GM23338 (cell line): Measurements from ENCODE around the gene PALLD. TPM values are rescaled to one million over a fixed set of nuclear protein-coding genes. Genes with fewer than 3 reads are reported as not detected.
"Not testable (repeated sequence)": the region's sequence is repeated elsewhere in the genome, so short reads cannot be mapped to it uniquely, and the experiment has no call there.

Experiments used
- ATAC-seq: fragments of 200-7000 bp; cut with Tn5 transposase; 3 replicates; pipeline ENCODE4 v1.9.1; 2020
- DNase-seq: peaks from one replicate; pipeline ENCODE4 v3.0.0-alpha.2; 2015; ENCODE audit warnings: low spot score
- H2AFZ ChIP-seq: fragments of 200-600 bp; sonication (generic); 2 replicates; pipeline ENCODE4 v1.8.0; 2016; ENCODE audit warnings: antibody characterized with exemption, mild to moderate bottlenecking, moderate library complexity
- H3F3A ChIP-seq: fragments of 200-600 bp; sonication (generic); replicated peaks from 2 replicates; pipeline ENCODE4 v1.8.0; 2017; ENCODE audit warnings: antibody characterized with exemption, mixed run types, low read depth
- H3K27ac ChIP-seq: fragments of 200-600 bp; sonication (generic); 2 replicates; pipeline ENCODE4 v1.6.1; 2016; ENCODE audit warnings: low read depth
- H3K27me3 ChIP-seq: fragments of 200-600 bp; sonication (generic); 2 replicates; pipeline ENCODE4 v1.8.0; 2016; ENCODE audit warnings: mild to moderate bottlenecking, mixed run types, moderate library complexity; ENCODE audit not compliant: insufficient read depth
- H3K36me3 ChIP-seq: fragments of 200-600 bp; sonication (generic); 2 replicates; pipeline ENCODE4 v1.8.0; 2016; ENCODE audit warnings: mild to moderate bottlenecking; ENCODE audit not compliant: insufficient read depth
- H3K4me1 ChIP-seq: fragments of 200-600 bp; sonication (generic); 2 replicates; pipeline ENCODE4 v1.8.0; 2016; ENCODE audit warnings: mild to moderate bottlenecking, moderate library complexity; ENCODE audit not compliant: insufficient read depth
- H3K4me2 ChIP-seq: fragments of 200-600 bp; sonication (generic); 2 replicates; pipeline ENCODE4 v1.7.1; 2017; ENCODE audit warnings: mixed run types
- H3K4me3 ChIP-seq: fragments of 200-600 bp; sonication (generic); 2 replicates; pipeline ENCODE4 v1.6.1; 2016; ENCODE audit warnings: mixed run types
- H3K79me2 ChIP-seq: fragments of 200-600 bp; sonication (generic); replicated peaks from 2 replicates; pipeline ENCODE4 v1.8.0; 2017; ENCODE audit warnings: mild to moderate bottlenecking; ENCODE audit not compliant: insufficient read depth
- H3K9me2 ChIP-seq: fragments of 200-600 bp; sonication (generic); 2 replicates; pipeline ENCODE4 v1.8.0; 2017; ENCODE audit not compliant: insufficient read depth
- H4K20me1 ChIP-seq: fragments of 200-600 bp; sonication (generic); replicated peaks from 2 replicates; pipeline ENCODE4 v1.8.0; 2017; ENCODE audit warnings: mild to moderate bottlenecking; ENCODE audit not compliant: insufficient read depth
- H3K27ac Mint-ChIP-seq: 2 replicates; pipeline ENCODE4 v1.8.0; 2020; ENCODE audit warnings: inconsistent platforms, mild to moderate bottlenecking, moderate library complexity, mixed read lengths
- H3K27me3 Mint-ChIP-seq: 3 replicates; pipeline ENCODE4 v1.8.0; 2022; ENCODE audit warnings: low read depth, mild to moderate bottlenecking, moderate library complexity, mixed read lengths, inconsistent platforms; ENCODE audit not compliant: insufficient read depth, poor library complexity
- H3K36me3 Mint-ChIP-seq: 3 replicates; pipeline ENCODE4 v1.8.0; 2021; ENCODE audit warnings: low read depth, mild to moderate bottlenecking, inconsistent platforms, moderate library complexity, mixed read lengths
- H3K4me1 Mint-ChIP-seq: 3 replicates; pipeline ENCODE4 v1.8.0; 2020; ENCODE audit warnings: mild to moderate bottlenecking, inconsistent platforms, mixed read lengths
- H3K4me3 Mint-ChIP-seq: 3 replicates; pipeline ENCODE4 v1.8.0; 2021; ENCODE audit warnings: moderate library complexity, mild to moderate bottlenecking, inconsistent platforms, mixed read lengths
- H3K9me3 Mint-ChIP-seq: 3 replicates; pipeline ENCODE4 v1.8.0; 2020; ENCODE audit warnings: moderate library complexity, mild to moderate bottlenecking, inconsistent platforms, mixed read lengths
- CREB1 ChIP-seq: fragments of 250-450 bp; sonication (Bioruptor Pico); IDR thresholded peaks from 2 replicates; pipeline ENCODE4 v1.5.0; 2020; ENCODE audit warnings: low read depth, mild to moderate bottlenecking, moderate library complexity
- ETS1 ChIP-seq: IDR thresholded peaks from 2 replicates; pipeline ENCODE4 v1.6.1; 2016; ENCODE audit warnings: antibody characterized with exemption
- EZH2 ChIP-seq: fragments of 200-600 bp; sonication (generic); IDR thresholded peaks from one replicate; pipeline ENCODE4 v1.8.0; 2017; ENCODE audit warnings: antibody characterized with exemption, mild to moderate bottlenecking, low read depth; ENCODE audit not compliant: unreplicated experiment
- EZH2phosphoT487 ChIP-seq: fragments of 200-600 bp; sonication (generic); IDR thresholded peaks from one replicate; pipeline ENCODE4 v1.8.1; 2018; ENCODE audit warnings: antibody characterized with exemption; ENCODE audit not compliant: unreplicated experiment
- NANOG ChIP-seq: IDR thresholded peaks from 2 replicates; pipeline ENCODE4 v1.6.1; 2016; ENCODE audit warnings: antibody characterized with exemption, borderline replicate concordance
- STAT1 ChIP-seq: IDR thresholded peaks from one replicate; pipeline ENCODE4 v1.6.1; 2016; ENCODE audit warnings: antibody characterized with exemption; ENCODE audit not compliant: unreplicated experiment
- ZNF331 ChIP-seq: fragments of 250-450 bp; sonication (Bioruptor Pico); IDR thresholded peaks from 2 replicates; pipeline ENCODE4 v1.5.0; 2020; ENCODE audit warnings: low read depth, mild to moderate bottlenecking, moderate library complexity
- ZNF462 ChIP-seq: fragments of 250-450 bp; sonication (Bioruptor Pico); IDR thresholded peaks from 2 replicates; pipeline ENCODE4 v1.5.0; 2020; ENCODE audit warnings: mild to moderate bottlenecking, moderate library complexity
- long read RNA-seq: library from polyadenylated mRNA; unstranded; transcript quantifications from one replicate; pipeline ENCODE4 v2.0.0, GENCODE V29; 2020; ENCODE audit not compliant: unreplicated experiment
- polyA plus RNA-seq: library from polyadenylated mRNA; unstranded; fragments of >200 nt; fragmentation: Nextera tagmentation; extraction: Ambion mirVana; gene quantifications from 2 replicates; pipeline ENCODE4 v1.2.1, GENCODE V29; 2016
- total RNA-seq: library from RNA; depleted of rRNA; stranded (reverse); fragments of >200 nt; shearing (Covaris generic); gene quantifications from 2 replicates; pipeline ENCODE4 v1.2.3, GENCODE V29; 2014; rRNA removed

PALLD gene
- total RNA-seq (23.5 and 30.2 TPM in 2 replicates), polyA plus RNA-seq (11.6 and 13.1 TPM in 2 replicates)
- long read RNA-seq, full-length matches to known transcripts: 5 of 18 reads
- long read RNA-seq, partial matches to known transcripts: 13 of 18 reads
- long read RNA-seq, other reads (novel, unspliced or antisense): 0 of 18 reads

- Histone ChIP-seq H3K79me2 (no peaks in the 10 kb centered on the region), H3K4me3 (no peak within 1 kb of the TSS), H3K4me1 (peaks cover 14% of the 10 kb centered on the region), H3K27me3 (no peaks in the 10 kb centered on the region), H4K20me1 (no peaks in the 10 kb centered on the region), H3K9me2 (no peaks in the 10 kb centered on the region), H3K27ac (no peak within 1 kb of the TSS), H3F3A (no peaks in the 10 kb centered on the region), H2AFZ (peak within 1 kb of the TSS; percentile 44; the same call in 1 of the 2 replicates), H3K4me2 (no peak within 1 kb of the TSS), H3K36me3 (no peaks in the 10 kb centered on the region)
- Mint-ChIP-seq H3K27ac (0 out of 2 replicates have a peak within 1 kb of the TSS, but pooled peaks have one; percentile 36), H3K27me3 (no peaks in the 10 kb centered on the region), H3K36me3 (no peaks in the 10 kb centered on the region), H3K4me3 (no peak within 1 kb of the TSS), H3K4me1 (peaks cover 30% of the 10 kb centered on the region), H3K9me3 (no peaks in the 10 kb centered on the region)
- no peak for TF ChIP-seq STAT1
- peak; percentile 48 for ATAC-seq
- no peak for DNase-seq
Measured at GRCh38 chr4:168496834-168497233, at the start of gene PALLD. TSS of gene PALLD (plus strand) at chr4:168497052.

DNA sequence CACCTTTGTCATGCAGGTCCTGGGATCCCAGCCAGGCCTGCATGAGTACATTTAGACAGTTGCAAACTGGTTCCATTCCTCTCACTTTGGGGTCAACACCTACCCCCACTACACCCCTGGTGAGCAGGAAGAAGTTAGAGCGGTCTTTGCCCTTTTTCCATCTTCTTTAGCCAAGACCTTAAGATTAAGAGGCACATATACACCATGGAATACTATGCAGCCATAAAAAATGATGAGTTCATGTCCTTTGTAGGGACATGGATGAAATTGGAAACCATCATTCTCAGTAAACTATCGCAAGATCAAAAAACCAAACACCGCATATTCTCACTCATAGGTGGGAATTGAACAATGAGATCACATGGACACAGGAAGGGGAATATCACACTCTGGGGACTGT is 47.8 kb upstream of the PALLD start:
- H3K4me2 ChIP-seq, H3K36me3 Mint-ChIP-seq, H3K27me3 Mint-ChIP-seq, H2AFZ ChIP-seq, H3K9me2 ChIP-seq, H3K4me3 Mint-ChIP-seq, H3K4me1 ChIP-seq, H4K20me1 ChIP-seq, ATAC-seq, DNase-seq, H3K36me3 ChIP-seq, H3K9me3 Mint-ChIP-seq, H3K27ac Mint-ChIP-seq, H3K4me1 Mint-ChIP-seq, H3K27me3 ChIP-seq, H3K4me3 ChIP-seq, H3K79me2 ChIP-seq, H3F3A ChIP-seq, H3K27ac ChIP-seq: not testable (repeated sequence)

DNA sequence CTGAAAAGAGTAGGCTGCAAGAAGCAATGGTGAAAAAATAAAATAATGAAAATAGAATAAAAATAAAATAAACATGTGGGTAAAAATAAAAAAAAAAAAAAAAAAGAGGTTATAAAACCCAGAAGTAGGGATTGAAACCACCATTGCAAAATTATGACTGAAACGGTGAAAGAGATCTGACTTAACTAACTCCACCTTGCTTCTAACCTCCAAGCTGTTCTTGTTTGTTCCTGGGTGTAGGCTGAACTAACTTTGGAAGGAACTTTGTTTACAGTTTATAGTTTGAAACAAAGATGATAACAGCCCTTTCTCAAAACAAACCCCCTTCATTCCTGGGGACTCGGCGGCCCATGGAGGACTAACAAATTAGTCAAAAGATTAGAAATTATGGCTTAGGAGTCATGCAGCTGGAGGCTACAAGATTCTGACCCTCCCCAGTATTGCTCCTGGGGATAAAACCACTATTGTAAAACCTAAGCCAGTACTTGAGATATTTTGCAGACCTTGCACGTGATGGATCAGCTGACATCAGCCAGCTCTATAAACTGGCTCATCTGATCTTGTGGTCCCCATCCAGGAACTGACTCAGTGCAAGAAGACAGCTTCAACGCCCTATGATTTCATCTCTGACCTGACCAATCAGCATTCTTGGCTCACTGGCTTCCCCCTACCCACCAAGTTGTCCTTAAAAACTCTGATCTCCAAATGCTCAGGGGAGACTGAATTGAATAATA is 47.0 kb upstream of the PALLD start:
- no peak for ATAC-seq
- TF ChIP-seq ZNF462 (no peak), CREB1 (no peak), EZH2 (no peak), ETS1 (no peak), STAT1 (no peak), EZH2phosphoT487 (no peak), ZNF331 (CRISPR knock-in tag) (no peak), NANOG (no peak)

More for the DNA sequence above, 47.0 kb upstream of the PALLD start:
- Mint-ChIP-seq H3K36me3 (no peaks in the 10 kb centered on the region), H3K4me1 (no peaks in the 10 kb centered on the region; the same call in 2 of the 3 replicates), H3K27ac (no peak overlapping the region), H3K4me3 (no peak overlapping the region), H3K9me3 (peaks cover 3% of the 10 kb centered on the region; the same call in 1 of the 3 replicates), H3K27me3 (peaks cover 4% of the 10 kb centered on the region)
- Histone ChIP-seq H3F3A (no peaks in the 10 kb centered on the region), H3K79me2 (no peaks in the 10 kb centered on the region), H3K27me3 (no peaks in the 10 kb centered on the region), H3K4me3 (no peak overlapping the region), H3K4me2 (no peak overlapping the region), H3K9me2 (no peaks in the 10 kb centered on the region), H3K4me1 (no peaks in the 10 kb centered on the region), H2AFZ (no peak overlapping the region), H3K36me3 (no peaks in the 10 kb centered on the region), H4K20me1 (no peaks in the 10 kb centered on the region), H3K27ac (no peak overlapping the region)
- no peak for DNase-seq
